ENCODE results near the gene KCNQ2. TPM values are rescaled to one million over a fixed set of nuclear protein-coding genes. Genes with fewer than 3 reads are reported as not detected.
A peak's percentile ranks its signal among the peaks of the same experiment; 100 is the strongest.

Gene KCNQ2
- total RNA-seq, 1 donor from 2014 or later = not detected

DNA sequence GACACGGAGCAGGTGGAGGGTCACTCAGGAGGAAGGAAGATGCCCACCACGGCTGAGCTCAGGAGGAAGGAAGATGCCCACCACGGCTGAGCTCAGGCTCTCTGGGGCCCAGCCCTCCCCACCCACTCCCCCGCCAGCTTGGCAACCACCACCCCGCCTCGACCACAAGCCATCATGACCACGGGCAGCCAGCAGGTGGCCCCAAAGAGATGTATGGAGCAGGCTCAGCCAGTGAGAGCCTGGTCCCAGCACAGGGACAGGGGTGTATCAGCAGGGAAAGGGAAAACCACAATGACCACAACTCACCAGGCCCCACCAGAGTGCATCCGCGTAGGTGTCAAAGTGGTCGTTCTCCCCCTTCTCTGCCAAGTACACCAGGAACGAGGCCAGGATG lies 30.4 kb downstream of the KCNQ2 start:
- peak; percentile 47 for FAIRE-seq
- H3K4me3 ChIP-seq (ENCODE audit: low read depth, low read length) = no peak overlapping the region
- no peaks in the 10 kb centered on the region for H3K36me3 ChIP-seq (ENCODE audit: control insufficient read depth, insufficient read depth, low read length)
- DNase-seq (ENCODE audit: low read depth) = peak; percentile 2
- H3K27me3 ChIP-seq (ENCODE audit: control insufficient read depth, insufficient read depth, low read length) = no peaks in the 10 kb centered on the region
- TF ChIP-seq, protein P1, sequence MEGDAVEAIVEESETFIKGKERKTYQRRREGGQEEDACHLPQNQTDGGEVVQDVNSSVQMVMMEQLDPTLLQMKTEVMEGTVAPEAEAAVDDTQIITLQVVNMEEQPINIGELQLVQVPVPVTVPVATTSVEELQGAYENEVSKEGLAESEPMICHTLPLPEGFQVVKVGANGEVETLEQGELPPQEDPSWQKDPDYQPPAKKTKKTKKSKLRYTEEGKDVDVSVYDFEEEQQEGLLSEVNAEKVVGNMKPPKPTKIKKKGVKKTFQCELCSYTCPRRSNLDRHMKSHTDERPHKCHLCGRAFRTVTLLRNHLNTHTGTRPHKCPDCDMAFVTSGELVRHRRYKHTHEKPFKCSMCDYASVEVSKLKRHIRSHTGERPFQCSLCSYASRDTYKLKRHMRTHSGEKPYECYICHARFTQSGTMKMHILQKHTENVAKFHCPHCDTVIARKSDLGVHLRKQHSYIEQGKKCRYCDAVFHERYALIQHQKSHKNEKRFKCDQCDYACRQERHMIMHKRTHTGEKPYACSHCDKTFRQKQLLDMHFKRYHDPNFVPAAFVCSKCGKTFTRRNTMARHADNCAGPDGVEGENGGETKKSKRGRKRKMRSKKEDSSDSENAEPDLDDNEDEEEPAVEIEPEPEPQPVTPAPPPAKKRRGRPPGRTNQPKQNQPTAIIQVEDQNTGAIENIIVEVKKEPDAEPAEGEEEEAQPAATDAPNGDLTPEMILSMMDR (IDR thresholded peaks at IDR 0.05; ENCODE audit: insufficient read depth, low read length, severe bottlenecking) = peak; percentile 40

GRCh38 chr20:63441136-63442099 lies 31.0 kb downstream of the KCNQ2 start:
- H3K27me3 ChIP-seq (ENCODE audit: control insufficient read depth, insufficient read depth, low read length) = no peaks in the 10 kb centered on the region
- DNase-seq (ENCODE audit: low read depth) (no peak), FAIRE-seq (no peak)
- H3K36me3 ChIP-seq (ENCODE audit: control insufficient read depth, insufficient read depth, low read length) = no peaks in the 10 kb centered on the region
- TF ChIP-seq, protein P1 (IDR thresholded peaks at IDR 0.05; ENCODE audit: insufficient read depth, low read length, severe bottlenecking) = no peak
- no peak overlapping the region for H3K4me3 ChIP-seq (ENCODE audit: low read depth, low read length)

- H3K27me3 ChIP-seq (ENCODE audit: control insufficient read depth, insufficient read depth, low read length) = no peaks in the 10 kb centered on the region
- no peak for DNase-seq (ENCODE audit: low read depth)
- H3K4me3 ChIP-seq (ENCODE audit: low read depth, low read length) = no peak overlapping the region
- no peaks in the 10 kb centered on the region for H3K36me3 ChIP-seq (ENCODE audit: control insufficient read depth, insufficient read depth, low read length)
- FAIRE-seq = no peak
- TF ChIP-seq, protein P1 (IDR thresholded peaks at IDR 0.05; ENCODE audit: insufficient read depth, low read length, severe bottlenecking) = no peak
These were observed 32.0 kb downstream of the KCNQ2 start for GRCh38 chr20:63440366-63440955.

DNA sequence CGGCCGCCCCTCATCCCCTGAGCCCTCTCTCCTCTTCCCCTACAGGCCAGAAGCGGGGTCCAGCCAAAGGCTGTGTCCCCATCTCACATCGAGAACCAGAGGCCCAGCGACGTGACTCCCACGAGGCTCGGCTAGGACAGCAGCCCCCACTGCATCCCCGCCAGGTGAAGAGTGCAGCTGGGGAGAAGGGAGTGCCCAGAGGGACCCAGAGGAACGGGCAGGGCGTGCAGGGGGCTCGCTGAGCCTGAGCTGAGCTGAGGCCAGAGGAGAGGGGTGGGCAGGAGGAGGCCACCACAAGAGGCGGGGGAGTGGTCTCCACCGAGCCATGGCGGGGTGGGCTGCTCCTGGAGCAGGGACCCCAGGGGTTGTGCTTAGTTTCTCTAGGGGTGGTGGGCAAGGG lies 32.6 kb downstream of the KCNQ2 start:
- TF ChIP-seq, protein P1 (IDR thresholded peaks at IDR 0.05; ENCODE audit: insufficient read depth, low read length, severe bottlenecking) = no peak
- DNase-seq (ENCODE audit: low read depth) (no peak), FAIRE-seq (no peak)
- H3K36me3 ChIP-seq (ENCODE audit: control insufficient read depth, insufficient read depth, low read length) = no peaks in the 10 kb centered on the region
- H3K4me3 ChIP-seq (ENCODE audit: low read depth, low read length) = no peak overlapping the region
- no peaks in the 10 kb centered on the region for H3K27me3 ChIP-seq (ENCODE audit: control insufficient read depth, insufficient read depth, low read length)

DNA sequence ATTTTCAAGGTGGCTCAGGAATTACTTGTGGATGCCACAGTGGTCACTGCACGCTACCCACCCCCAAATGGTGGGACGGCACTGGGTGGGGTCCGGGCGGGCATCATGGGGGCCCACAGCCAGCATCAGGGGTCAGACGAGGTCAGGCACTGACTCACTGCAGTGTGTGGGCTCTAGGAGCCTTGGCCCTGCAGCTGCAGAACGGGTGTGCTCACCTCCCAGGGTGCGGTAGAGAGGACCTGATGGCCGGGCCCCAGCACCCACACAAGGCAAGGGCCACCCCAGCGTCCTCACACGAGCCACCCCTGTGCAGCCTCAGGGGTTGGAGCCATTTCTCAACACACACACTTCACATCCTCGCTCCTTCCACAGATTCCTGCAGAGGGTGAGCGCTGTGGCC lies 34.3 kb downstream of the KCNQ2 start:
- Histone ChIP-seq H3K27me3 (ENCODE audit: control insufficient read depth, insufficient read depth, low read length) (no peaks in the 10 kb centered on the region), H3K36me3 (ENCODE audit: control insufficient read depth, insufficient read depth, low read length) (no peaks in the 10 kb centered on the region), H3K4me3 (ENCODE audit: low read depth, low read length) (no peak overlapping the region)
- FAIRE-seq (no peak), DNase-seq (ENCODE audit: low read depth) (no peak)
- TF ChIP-seq, protein P1 (IDR thresholded peaks at IDR 0.05; ENCODE audit: insufficient read depth, low read length, severe bottlenecking) = no peak

Measured in bronchial epithelial cell (primary cell).